ENCODE results near the gene TSKS.
A peak's percentile ranks its signal among the peaks of the same experiment; 100 is the strongest.

TSKS gene

DNA sequence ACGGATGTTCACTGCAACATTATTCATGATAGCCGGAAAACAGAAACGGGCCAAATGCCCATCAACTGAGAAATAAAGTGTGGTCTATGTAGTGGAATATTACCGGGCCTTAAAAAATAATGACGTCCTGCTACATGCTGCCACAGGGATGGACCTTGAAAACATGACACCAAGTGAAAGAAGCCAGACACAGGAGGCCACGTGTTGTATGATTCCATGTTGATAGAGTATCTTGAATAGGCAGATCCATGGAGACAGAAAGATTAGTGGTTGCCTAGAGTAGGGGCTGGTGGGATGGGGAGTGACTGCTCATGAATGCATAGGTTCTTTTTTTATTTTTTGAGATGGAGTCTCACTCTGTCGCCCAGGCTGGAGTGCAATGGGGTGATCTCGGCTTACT lies 7.4 kb upstream of the TSKS start:
- no peak for TF ChIP-seq CTCF (conservative IDR thresholded peaks at IDR 0.05; ENCODE audit: control insufficient read depth, insufficient read depth, low read depth, low read length)
- no peak overlapping the region for H3K4me3 ChIP-seq (ENCODE audit: control insufficient read depth, low read depth, low read length)
- DNase-seq (ENCODE audit: low read depth), result no peak

GRCh38 chr19:49767967-49768581 lies 5.0 kb upstream of the TSKS start:
- peak overlapping the region; percentile 79 for H3K4me3 ChIP-seq (ENCODE audit: control insufficient read depth, low read depth, low read length)
- no peak for TF ChIP-seq CTCF (conservative IDR thresholded peaks at IDR 0.05; ENCODE audit: control insufficient read depth, insufficient read depth, low read depth, low read length)
- no peak for DNase-seq (ENCODE audit: low read depth)

- TF ChIP-seq CTCF (conservative IDR thresholded peaks at IDR 0.05; ENCODE audit: control insufficient read depth, insufficient read depth, low read depth, low read length), result no peak
- no peak for DNase-seq (ENCODE audit: low read depth)
- H3K4me3 ChIP-seq (ENCODE audit: control insufficient read depth, low read depth, low read length), result peak overlapping the region; percentile 79
These were observed 4.3 kb upstream of the TSKS start for GRCh38 chr19:49767381-49767780.

DNA sequence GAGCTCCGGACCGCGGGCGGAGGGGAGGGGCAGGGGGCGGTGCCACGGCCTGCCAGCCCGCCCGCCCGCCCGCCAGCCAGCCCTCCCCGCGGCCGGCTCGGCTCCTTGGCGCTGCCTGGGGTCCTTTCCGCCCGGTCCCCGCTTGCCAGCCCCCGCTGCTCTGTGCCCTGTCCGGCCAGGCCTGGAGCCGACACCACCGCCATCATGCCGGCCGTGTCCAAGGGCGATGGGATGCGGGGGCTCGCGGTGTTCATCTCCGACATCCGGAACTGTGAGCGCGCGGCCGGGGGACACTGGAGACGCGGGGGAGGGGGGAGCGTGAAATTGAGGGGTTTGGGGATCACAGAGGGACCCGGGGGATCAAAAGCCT lies 3.8 kb upstream of the TSKS start, which contains the start of gene AP2A1:
TSS of gene AP2A1 (plus strand) at position 72 of the 370 bp plus-strand sequence. CDS start at position 205, 133 bp downstream.
- DNase-seq (ENCODE audit: low read depth), result no peak
- peak within 1 kb of the TSS; percentile 79 for H3K4me3 ChIP-seq (ENCODE audit: control insufficient read depth, low read depth, low read length)
- TF ChIP-seq CTCF (conservative IDR thresholded peaks at IDR 0.05; ENCODE audit: control insufficient read depth, insufficient read depth, low read depth, low read length), result no peak

DNA sequence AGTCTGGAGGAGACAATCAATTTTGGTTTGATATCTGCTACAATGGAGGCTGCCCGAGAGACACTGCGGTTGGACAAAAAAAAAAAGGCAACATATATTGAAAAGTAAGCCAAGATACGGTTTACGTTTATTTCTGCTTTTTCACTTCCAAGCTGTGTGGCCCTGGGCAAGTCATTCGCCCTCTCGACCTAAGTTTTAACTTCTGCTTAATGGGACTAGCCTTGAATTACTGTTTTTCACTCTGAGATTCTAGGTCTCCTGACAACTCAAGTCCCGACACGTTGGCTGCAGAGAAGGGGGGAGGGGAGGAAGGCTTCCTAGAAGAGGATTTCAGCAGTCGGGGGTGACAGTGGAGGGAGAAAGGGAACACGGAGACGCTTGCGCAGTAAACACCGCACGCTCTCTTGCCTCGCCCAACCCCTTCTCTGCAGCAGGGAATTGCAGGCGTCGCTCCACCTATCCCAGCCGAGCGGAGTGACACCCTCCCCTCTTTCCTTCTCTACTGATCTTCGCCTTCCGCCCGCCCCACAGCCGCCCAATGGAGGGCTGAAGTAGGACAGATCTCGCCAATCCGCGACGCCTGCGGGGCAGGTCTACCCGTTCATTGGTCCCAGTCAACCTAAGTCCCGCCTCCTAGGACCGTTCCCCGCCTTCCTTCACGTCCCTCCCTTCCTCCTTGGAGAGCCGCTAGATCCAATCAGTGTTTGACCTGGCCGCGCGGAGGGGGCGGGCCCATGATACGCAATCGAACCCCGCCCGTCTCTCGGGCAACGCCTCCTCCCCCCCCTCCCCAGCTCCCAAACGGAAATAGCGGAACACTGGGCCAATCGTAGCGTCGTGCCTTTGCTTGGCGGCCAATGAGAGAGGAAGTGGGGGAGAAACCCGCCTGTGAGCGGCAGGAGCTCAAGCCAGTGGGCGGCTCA lies 3.2 kb upstream of the TSKS start:
- TF ChIP-seq CTCF (conservative IDR thresholded peaks at IDR 0.05; ENCODE audit: control insufficient read depth, insufficient read depth, low read depth, low read length), result no peak
- H3K4me3 ChIP-seq (ENCODE audit: control insufficient read depth, low read depth, low read length), result peak overlapping the region; percentile 40
- peak; percentile 100 for DNase-seq (ENCODE audit: low read depth)

DNA sequence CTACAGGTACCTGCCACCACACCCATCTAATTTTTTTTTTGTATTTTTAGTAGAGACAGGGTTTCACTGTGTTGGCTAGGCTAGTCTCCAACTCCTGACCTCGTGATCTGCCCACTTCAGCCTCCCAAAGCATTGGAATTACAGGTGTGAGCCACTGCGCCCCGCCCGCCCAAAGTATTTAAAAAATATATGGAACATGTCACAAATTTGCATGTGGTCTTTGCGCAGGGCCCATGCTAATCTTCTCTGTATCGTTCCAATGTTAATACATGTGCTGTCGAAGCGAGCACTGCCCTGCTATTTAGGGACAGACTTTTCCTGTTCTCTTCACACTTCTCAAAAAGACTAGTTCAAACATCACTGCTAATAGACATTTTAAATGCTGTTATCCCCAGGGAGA lies 1.2 kb upstream of the TSKS start:
- DNase-seq (ENCODE audit: low read depth), result no peak
- no peak for TF ChIP-seq CTCF (conservative IDR thresholded peaks at IDR 0.05; ENCODE audit: control insufficient read depth, insufficient read depth, low read depth, low read length)
- no peak overlapping the region for H3K4me3 ChIP-seq (ENCODE audit: control insufficient read depth, low read depth, low read length)

All from fibroblast of mammary gland (primary cell).